ENCODE measurements around the gene TIMM10.

The TIMM10 gene

DNA sequence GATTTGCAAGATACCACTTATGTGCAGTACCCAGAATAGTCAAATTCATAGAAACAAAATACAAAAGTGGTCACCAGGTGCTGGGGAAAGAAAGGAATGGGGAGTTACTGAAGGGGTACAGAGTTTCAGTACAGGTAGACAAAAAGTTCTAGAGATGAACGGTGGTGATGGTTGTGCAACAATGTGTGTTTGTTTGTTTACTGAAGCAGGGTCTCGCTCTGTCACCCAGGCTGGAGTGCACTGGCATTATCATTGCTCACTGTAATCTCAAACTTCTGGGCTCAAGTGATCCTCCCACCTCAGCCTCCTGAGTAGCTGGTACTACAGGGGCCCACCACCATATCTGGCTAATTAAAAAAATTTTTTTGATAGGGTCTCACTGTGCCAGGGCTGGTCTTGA lies 24.8 kb upstream of the TIMM10 start:
- H3K36me3 ChIP-seq (ENCODE audit: control insufficient read depth, insufficient read depth, low read length): peaks cover 19% of the 10 kb centered on the region
- H3K9ac ChIP-seq (ENCODE audit: low read depth, low read length): no peak overlapping the region
- H3K27me3 ChIP-seq (ENCODE audit: control insufficient read depth, insufficient read depth, low read length): no peaks in the 10 kb centered on the region
- no peaks in the 10 kb centered on the region for H3K4me1 ChIP-seq (ENCODE audit: control insufficient read depth, insufficient read depth, low read length)
- no peak overlapping the region for H3K4me3 ChIP-seq (ENCODE audit: low read depth, low read length)
- H3K9me3 ChIP-seq (ENCODE audit: control insufficient read depth, insufficient read depth, low read length): no peaks in the 10 kb centered on the region

DNA sequence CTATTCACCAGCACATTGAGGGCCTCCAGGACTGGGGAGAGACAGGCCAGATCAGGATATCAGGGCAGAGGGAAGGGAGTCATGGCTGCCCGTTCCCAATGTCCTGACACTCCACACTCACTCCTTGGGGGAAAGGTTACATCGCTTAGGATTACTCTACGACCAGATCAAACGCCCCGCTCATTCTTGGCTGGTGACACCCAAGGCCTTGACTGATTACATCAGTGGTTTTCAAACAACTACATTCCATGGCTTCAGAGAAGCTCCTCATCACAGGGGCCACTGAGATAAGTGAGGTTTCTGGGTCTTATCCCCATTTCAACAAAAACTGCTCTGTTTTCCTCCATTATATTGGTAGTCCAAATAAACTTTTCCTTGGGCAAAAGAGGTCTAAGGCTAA lies 21.9 kb upstream of the TIMM10 start:
- no peaks in the 10 kb centered on the region for H3K27me3 ChIP-seq (ENCODE audit: control insufficient read depth, insufficient read depth, low read length)
- no peaks in the 10 kb centered on the region for H3K4me1 ChIP-seq (ENCODE audit: control insufficient read depth, insufficient read depth, low read length)
- no peaks in the 10 kb centered on the region for H3K9me3 ChIP-seq (ENCODE audit: control insufficient read depth, insufficient read depth, low read length)
- H3K9ac ChIP-seq (ENCODE audit: low read depth, low read length): no peak overlapping the region
- H3K4me3 ChIP-seq (ENCODE audit: low read depth, low read length): no peak overlapping the region
- peaks cover 29% of the 10 kb centered on the region for H3K36me3 ChIP-seq (ENCODE audit: control insufficient read depth, insufficient read depth, low read length)

DNA sequence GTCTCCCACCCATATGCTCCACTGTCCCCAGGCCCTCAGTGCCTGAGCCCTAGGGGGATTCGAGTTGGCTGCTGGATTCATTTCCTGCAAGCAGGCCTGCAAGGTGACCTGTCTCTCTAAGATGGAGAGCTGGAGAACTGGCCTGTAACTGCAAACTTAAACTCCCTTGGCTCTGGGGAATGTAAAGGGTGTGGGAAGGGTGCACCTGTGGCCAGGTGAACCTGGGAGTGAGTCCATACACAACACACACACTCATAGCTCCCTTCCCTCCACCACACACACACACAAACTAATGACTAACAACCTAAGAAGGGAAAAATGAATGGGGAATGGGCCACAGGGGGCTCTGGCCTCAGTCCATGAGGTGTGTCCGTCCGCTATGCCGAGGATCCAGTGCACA lies 21.4 kb upstream of the TIMM10 start:
- no peaks in the 10 kb centered on the region for H3K4me1 ChIP-seq (ENCODE audit: control insufficient read depth, insufficient read depth, low read length)
- no peak overlapping the region for H3K9ac ChIP-seq (ENCODE audit: low read depth, low read length)
- peaks cover 29% of the 10 kb centered on the region for H3K36me3 ChIP-seq (ENCODE audit: control insufficient read depth, insufficient read depth, low read length)
- H3K27me3 ChIP-seq (ENCODE audit: control insufficient read depth, insufficient read depth, low read length): no peaks in the 10 kb centered on the region
- H3K4me3 ChIP-seq (ENCODE audit: low read depth, low read length): no peak overlapping the region
- H3K9me3 ChIP-seq (ENCODE audit: control insufficient read depth, insufficient read depth, low read length): no peaks in the 10 kb centered on the region

DNA sequence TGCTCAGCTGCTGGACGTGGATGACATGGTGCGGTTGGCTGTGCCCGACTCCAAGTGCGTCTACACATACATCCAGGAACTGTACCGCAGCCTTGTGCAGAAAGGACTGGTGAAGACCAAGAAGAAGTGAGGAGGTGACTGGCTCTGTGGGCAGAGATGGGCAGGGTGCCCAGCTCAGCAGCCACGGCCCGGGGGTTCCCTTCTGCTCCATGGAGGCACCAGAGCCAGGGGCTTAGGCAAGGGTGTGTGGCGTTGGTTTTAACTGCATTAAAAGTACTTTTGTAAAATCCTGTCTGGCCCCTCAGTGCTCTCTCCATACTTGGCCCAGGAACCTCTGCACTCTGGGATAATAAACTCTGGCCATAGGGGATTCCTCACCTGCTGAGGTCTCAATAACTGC lies 19.4 kb upstream of the TIMM10 start:
- no peaks in the 10 kb centered on the region for H3K27me3 ChIP-seq (ENCODE audit: control insufficient read depth, insufficient read depth, low read length)
- no peak overlapping the region for H3K9ac ChIP-seq (ENCODE audit: low read depth, low read length)
- no peaks in the 10 kb centered on the region for H3K4me1 ChIP-seq (ENCODE audit: control insufficient read depth, insufficient read depth, low read length)
- peaks cover 29% of the 10 kb centered on the region for H3K36me3 ChIP-seq (ENCODE audit: control insufficient read depth, insufficient read depth, low read length)
- no peaks in the 10 kb centered on the region for H3K9me3 ChIP-seq (ENCODE audit: control insufficient read depth, insufficient read depth, low read length)
- H3K4me3 ChIP-seq (ENCODE audit: low read depth, low read length): no peak overlapping the region

DNA sequence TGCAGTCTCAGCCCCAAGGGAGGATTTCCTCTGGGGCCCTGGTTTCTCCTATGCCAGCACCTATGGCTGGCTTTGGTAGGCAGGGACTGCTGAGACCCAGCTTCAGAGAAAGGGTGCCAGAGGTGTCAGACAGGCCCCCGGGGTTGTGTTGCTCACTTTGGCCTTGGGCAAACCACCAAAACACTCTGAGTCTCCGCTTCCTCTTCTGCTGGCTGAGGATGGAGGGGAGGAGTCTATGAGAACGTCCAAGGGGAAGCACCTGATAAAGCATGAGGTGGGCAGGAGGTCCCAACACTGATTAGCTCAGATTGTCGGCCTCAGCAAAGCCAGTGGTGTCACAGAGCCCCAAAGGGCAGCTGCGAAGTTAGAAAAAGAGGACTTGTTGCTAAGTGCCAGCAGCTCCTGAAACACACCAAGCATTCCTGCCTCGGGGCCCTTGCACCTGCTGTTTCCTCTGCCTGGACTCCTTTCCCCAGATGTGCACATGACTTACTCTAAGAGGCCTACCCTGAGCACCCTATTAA lies 17.4 kb upstream of the TIMM10 start:
- H3K9me3 ChIP-seq (ENCODE audit: control insufficient read depth, insufficient read depth, low read length): no peaks in the 10 kb centered on the region
- H3K9ac ChIP-seq (ENCODE audit: low read depth, low read length): no peak overlapping the region
- H3K4me1 ChIP-seq (ENCODE audit: control insufficient read depth, insufficient read depth, low read length): peaks cover 9% of the 10 kb centered on the region
- peaks cover 19% of the 10 kb centered on the region for H3K36me3 ChIP-seq (ENCODE audit: control insufficient read depth, insufficient read depth, low read length)
- no peaks in the 10 kb centered on the region for H3K27me3 ChIP-seq (ENCODE audit: control insufficient read depth, insufficient read depth, low read length)
- no peak overlapping the region for H3K4me3 ChIP-seq (ENCODE audit: low read depth, low read length)

DNA sequence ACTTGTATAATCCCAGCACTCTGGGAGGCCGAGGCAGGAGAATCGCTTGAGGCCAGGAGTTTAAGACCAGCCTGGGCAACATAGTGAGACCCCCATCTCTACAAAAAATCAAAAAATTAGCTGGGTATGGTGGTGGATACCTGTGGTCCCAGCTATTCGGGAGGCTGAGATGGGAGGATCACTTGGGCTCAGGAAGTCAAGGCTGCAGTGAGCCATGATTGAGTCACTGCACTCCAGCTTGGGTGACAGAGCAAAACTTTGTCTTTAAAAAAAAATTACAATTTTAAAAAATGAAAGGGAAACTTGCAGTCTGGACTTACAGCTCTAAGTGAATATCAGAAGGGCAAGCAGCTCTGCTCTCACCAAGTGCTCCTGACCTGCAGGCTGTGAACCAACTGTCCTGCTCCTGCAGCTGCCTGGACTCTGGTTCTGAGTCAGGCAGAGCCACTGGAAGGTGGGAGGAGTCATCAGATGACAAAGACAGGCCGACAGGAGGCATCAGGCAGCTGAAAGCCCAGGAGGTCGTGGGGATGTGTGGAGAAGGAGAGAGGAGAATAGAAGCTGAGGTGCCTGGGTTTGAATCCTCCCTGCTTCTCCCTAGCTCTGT lies 16.4 kb upstream of the TIMM10 start:
- Histone ChIP-seq H3K9ac (ENCODE audit: low read depth, low read length) (no peak overlapping the region), H3K4me1 (ENCODE audit: control insufficient read depth, insufficient read depth, low read length) (peaks cover 14% of the 10 kb centered on the region), H3K4me3 (ENCODE audit: low read depth, low read length) (no peak overlapping the region), H3K9me3 (ENCODE audit: control insufficient read depth, insufficient read depth, low read length) (no peaks in the 10 kb centered on the region), H3K36me3 (ENCODE audit: control insufficient read depth, insufficient read depth, low read length) (peaks cover 14% of the 10 kb centered on the region), H3K27me3 (ENCODE audit: control insufficient read depth, insufficient read depth, low read length) (no peaks in the 10 kb centered on the region)

DNA sequence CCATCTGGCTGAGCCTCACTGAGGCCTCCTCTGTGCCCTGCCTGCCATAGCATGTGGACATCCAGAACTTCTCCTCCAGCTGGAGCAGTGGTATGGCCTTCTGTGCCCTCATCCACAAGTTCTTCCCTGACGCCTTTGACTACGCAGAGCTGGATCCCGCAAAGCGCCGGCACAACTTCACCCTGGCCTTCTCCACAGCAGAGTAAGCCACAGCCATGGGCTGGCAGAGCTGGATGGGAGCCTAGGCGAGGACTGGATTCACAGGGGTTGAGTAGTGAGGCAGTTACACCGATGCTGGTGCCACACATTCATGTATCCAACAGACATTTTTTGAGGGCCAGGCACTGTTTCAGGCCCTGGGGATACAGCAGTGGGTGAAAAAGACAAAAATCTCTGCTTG lies 15.9 kb upstream of the TIMM10 start:
- H3K4me3 ChIP-seq (ENCODE audit: low read depth, low read length): no peak overlapping the region
- H3K36me3 ChIP-seq (ENCODE audit: control insufficient read depth, insufficient read depth, low read length): peaks cover 13% of the 10 kb centered on the region
- H3K9me3 ChIP-seq (ENCODE audit: control insufficient read depth, insufficient read depth, low read length): no peaks in the 10 kb centered on the region
- no peak overlapping the region for H3K9ac ChIP-seq (ENCODE audit: low read depth, low read length)
- H3K4me1 ChIP-seq (ENCODE audit: control insufficient read depth, insufficient read depth, low read length): peaks cover 14% of the 10 kb centered on the region
- H3K27me3 ChIP-seq (ENCODE audit: control insufficient read depth, insufficient read depth, low read length): no peaks in the 10 kb centered on the region

DNA sequence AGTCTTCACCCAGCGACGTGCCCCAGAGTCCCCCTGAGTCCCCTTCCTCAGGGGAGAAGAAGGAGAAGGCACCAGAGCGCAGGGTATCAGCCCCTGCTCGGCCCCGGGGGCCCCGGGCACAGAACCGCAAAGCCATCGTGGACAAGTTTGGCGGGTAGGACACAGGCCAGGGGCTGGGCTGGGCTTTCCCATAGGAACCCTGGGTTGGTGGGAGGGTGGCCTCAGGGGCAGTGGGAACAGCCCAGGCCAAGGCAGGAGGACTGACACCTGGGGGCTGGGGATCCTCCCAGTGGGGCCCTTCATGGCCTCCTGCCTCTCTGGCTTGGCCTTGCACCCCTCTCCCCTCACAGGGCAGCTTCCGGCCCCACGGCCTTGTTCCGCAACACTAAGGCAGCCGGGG lies 15.3 kb upstream of the TIMM10 start:
- H3K4me1 ChIP-seq (ENCODE audit: control insufficient read depth, insufficient read depth, low read length): peaks cover 14% of the 10 kb centered on the region
- no peak overlapping the region for H3K9ac ChIP-seq (ENCODE audit: low read depth, low read length)
- no peaks in the 10 kb centered on the region for H3K27me3 ChIP-seq (ENCODE audit: control insufficient read depth, insufficient read depth, low read length)
- peaks cover 13% of the 10 kb centered on the region for H3K36me3 ChIP-seq (ENCODE audit: control insufficient read depth, insufficient read depth, low read length)
- no peak overlapping the region for H3K4me3 ChIP-seq (ENCODE audit: low read depth, low read length)
- H3K9me3 ChIP-seq (ENCODE audit: control insufficient read depth, insufficient read depth, low read length): no peaks in the 10 kb centered on the region

DNA sequence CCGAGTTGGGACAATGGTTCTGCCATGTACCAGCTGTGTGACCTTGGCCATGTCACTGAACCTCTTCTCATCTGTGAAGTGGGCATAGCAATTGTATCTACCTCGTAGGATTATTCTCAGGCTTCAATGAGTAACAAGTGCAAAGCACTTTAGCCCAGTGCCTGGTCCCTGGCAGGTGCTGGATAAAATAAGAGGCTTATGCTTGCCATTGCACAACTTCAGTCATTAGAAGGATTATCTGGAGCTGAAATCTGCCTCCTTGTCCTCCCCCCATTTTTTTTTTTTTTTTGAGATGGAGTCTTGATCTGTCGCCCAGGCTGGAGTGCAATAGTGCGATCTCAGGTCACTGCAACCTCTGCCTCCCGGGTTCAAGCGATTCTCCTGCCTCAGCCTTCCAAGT lies 14.0 kb upstream of the TIMM10 start:
- no peak overlapping the region for H3K9ac ChIP-seq (ENCODE audit: low read depth, low read length)
- no peaks in the 10 kb centered on the region for H3K9me3 ChIP-seq (ENCODE audit: control insufficient read depth, insufficient read depth, low read length)
- H3K4me3 ChIP-seq (ENCODE audit: low read depth, low read length): no peak overlapping the region
- H3K36me3 ChIP-seq (ENCODE audit: control insufficient read depth, insufficient read depth, low read length): peaks cover 3% of the 10 kb centered on the region
- H3K4me1 ChIP-seq (ENCODE audit: control insufficient read depth, insufficient read depth, low read length): peaks cover 14% of the 10 kb centered on the region
- no peaks in the 10 kb centered on the region for H3K27me3 ChIP-seq (ENCODE audit: control insufficient read depth, insufficient read depth, low read length)

DNA sequence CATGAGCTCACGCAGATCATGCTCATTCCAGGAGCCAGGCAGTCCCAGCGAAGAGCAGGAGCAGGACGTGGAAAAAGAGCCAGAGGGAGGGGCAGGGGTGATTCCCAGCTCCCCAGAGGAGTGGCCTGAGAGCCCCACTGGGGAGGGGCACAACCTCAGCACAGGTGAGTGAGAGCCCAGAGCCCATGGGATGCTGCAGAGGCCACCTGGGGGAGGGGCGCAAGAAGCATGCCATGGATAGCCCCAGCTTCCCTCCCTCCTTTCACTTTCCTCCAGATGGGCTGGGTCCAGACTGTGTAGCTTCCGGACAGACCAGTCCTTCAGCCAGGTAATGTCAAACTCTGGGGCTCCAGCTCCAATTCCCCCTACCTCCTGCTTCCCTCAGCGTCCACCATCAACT lies 13.0 kb upstream of the TIMM10 start:
- H3K27me3 ChIP-seq (ENCODE audit: control insufficient read depth, insufficient read depth, low read length): no peaks in the 10 kb centered on the region
- H3K9ac ChIP-seq (ENCODE audit: low read depth, low read length): no peak overlapping the region
- H3K36me3 ChIP-seq (ENCODE audit: control insufficient read depth, insufficient read depth, low read length): peaks cover 3% of the 10 kb centered on the region
- peaks cover 14% of the 10 kb centered on the region for H3K4me1 ChIP-seq (ENCODE audit: control insufficient read depth, insufficient read depth, low read length)
- no peak overlapping the region for H3K4me3 ChIP-seq (ENCODE audit: low read depth, low read length)
- H3K9me3 ChIP-seq (ENCODE audit: control insufficient read depth, insufficient read depth, low read length): no peaks in the 10 kb centered on the region

DNA sequence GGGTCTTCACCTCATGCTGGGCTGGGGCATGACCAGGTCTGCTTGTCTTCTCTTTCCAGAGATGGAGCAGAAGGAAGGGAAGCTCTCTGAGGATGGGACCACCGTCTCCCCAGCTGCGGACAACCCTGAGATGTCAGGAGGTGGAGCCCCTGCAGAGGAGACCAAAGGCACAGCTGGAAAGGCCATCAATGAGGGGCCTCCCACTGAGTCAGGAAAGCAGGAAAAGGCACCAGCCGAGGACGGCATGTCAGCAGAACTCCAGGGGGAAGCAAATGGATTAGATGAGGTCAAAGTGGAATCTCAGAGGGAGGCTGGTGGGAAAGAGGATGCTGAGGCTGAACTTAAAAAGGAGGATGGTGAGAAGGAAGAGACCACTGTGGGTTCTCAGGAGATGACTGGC lies 12.0 kb upstream of the TIMM10 start:
- Histone ChIP-seq H3K9ac (ENCODE audit: low read depth, low read length) (no peak overlapping the region), H3K4me3 (ENCODE audit: low read depth, low read length) (no peak overlapping the region), H3K27me3 (ENCODE audit: control insufficient read depth, insufficient read depth, low read length) (no peaks in the 10 kb centered on the region), H3K36me3 (ENCODE audit: control insufficient read depth, insufficient read depth, low read length) (peaks cover 2% of the 10 kb centered on the region), H3K4me1 (ENCODE audit: control insufficient read depth, insufficient read depth, low read length) (peaks cover 14% of the 10 kb centered on the region), H3K9me3 (ENCODE audit: control insufficient read depth, insufficient read depth, low read length) (no peaks in the 10 kb centered on the region)

DNA sequence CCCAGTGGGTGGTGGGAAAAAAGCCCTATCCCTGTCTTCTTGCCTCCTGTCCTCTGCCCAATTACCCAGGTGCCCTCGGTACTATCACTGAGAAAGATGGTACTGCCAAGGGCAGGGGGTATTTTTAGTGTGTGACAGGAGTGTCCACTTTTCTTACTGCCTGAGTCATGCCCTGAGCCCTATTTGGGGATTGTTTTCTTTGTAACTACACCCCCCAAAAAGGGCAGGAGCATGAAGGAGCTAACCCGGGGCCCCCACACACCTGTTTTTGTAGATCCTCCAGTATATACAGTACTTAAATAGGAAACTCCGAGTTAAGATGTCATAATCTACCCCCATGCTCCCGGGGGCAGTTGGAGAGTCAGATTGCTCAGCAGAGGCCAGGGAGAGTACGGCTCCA lies 10.6 kb upstream of the TIMM10 start:
- Histone ChIP-seq H3K4me1 (ENCODE audit: control insufficient read depth, insufficient read depth, low read length) (peaks cover 18% of the 10 kb centered on the region), H3K4me3 (ENCODE audit: low read depth, low read length) (no peak overlapping the region), H3K9ac (ENCODE audit: low read depth, low read length) (no peak overlapping the region), H3K36me3 (ENCODE audit: control insufficient read depth, insufficient read depth, low read length) (no peaks in the 10 kb centered on the region), H3K27me3 (ENCODE audit: control insufficient read depth, insufficient read depth, low read length) (no peaks in the 10 kb centered on the region), H3K9me3 (ENCODE audit: control insufficient read depth, insufficient read depth, low read length) (no peaks in the 10 kb centered on the region)
